ENCODE measurements around the gene BLVRB. TPM values are rescaled to one million over a fixed set of nuclear protein-coding genes. Genes with fewer than 3 reads are reported as not detected.

The BLVRB gene
- total and polyA plus RNA-seq, 2 of the 8 experiments (the other 6 are each of a cell fraction or from before 2014, with no cell fraction given), result 28.7 to 182 TPM

DNA sequence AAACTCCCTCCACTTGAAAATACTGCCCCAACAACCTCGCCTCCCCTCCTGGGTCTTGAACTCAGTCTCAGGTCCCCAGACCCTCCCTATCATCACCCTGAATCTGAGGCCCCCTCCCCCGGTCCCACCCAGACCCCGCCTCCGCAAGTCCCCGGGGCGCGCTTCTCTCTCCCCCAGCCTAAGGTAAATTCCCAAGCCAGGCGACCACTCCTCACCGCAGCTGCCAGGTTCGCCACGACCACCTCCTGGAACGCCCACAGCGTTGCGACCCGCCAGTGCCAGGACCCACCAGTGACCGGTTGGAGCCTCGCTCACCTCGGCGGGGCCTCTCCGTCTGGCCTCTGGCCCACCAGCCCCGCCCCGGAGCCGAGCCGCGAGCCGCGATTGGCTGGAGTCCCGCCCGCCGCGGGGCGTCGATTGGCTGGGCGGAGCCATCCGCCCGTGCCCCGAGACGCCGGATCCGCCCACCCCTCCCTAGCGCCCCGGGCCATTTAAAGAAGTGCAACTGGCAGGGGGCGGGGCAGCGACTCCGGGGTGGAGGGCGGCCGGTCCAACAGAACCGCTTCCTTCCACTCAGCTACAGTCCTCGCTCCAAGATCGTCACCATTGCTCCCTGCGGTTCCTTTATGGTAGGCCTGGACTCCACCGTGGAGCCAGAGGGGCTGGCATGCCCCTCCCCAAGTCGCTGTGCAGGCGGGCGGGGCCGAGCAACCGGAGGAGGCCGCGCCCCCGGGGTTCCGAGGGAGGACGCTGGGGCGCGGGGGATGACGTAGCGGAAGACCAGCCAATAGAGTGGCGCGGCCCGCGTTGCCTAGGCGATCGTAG is 21.3 kb downstream of the BLVRB start, which contains the start of gene SERTAD3 (continued):
- TF ChIP-seq, protein P1, sequence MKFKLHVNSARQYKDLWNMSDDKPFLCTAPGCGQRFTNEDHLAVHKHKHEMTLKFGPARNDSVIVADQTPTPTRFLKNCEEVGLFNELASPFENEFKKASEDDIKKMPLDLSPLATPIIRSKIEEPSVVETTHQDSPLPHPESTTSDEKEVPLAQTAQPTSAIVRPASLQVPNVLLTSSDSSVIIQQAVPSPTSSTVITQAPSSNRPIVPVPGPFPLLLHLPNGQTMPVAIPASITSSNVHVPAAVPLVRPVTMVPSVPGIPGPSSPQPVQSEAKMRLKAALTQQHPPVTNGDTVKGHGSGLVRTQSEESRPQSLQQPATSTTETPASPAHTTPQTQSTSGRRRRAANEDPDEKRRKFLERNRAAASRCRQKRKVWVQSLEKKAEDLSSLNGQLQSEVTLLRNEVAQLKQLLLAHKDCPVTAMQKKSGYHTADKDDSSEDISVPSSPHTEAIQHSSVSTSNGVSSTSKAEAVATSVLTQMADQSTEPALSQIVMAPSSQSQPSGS (IDR thresholded peaks at IDR 0.05; ENCODE audit: low read length), result no peak
- TF ChIP-seq GABPA (IDR thresholded peaks at IDR 0.05; ENCODE audit: borderline replicate concordance, insufficient read depth, low read length), result no peak
- TF ChIP-seq EP300 (IDR thresholded peaks at IDR 0.05; ENCODE audit: borderline replicate concordance in 1 of 2, low read depth in 2 of 2, low read length in 2 of 2), result no peak
- 0 out of 2 replicates have a peak, but pooled peaks have one; percentile 26 for TF ChIP-seq RBBP5 (IDR thresholded peaks at IDR 0.05; ENCODE audit: borderline replicate concordance, low read depth, low read length)
- TF ChIP-seq POLR2A (IDR thresholded peaks at IDR 0.05; ENCODE audit: control extremely low read depth in 1 of 2, low read depth in 2 of 2, low read length in 2 of 2), result peak; percentile 33 to 54
- TF ChIP-seq SAP30 (IDR thresholded peaks at IDR 0.05; ENCODE audit: insufficient read depth, insufficient replicate concordance, low read length), result no peak
- no peak; the same call in 1 of the 2 replicates for TF ChIP-seq SP4 (IDR thresholded peaks at IDR 0.05; ENCODE audit: low read length)
- no peak for TF ChIP-seq EGR1 (IDR thresholded peaks at IDR 0.05; ENCODE audit: borderline replicate concordance, low read depth, low read length)
- no peak for TF ChIP-seq YY1 (IDR thresholded peaks at IDR 0.05; ENCODE audit: low read depth, low read length)
- TF ChIP-seq RFX5 (IDR thresholded peaks at IDR 0.05; ENCODE audit: borderline replicate concordance, low read depth, low read length), result no peak
- no peak for TF ChIP-seq GTF2F1 (IDR thresholded peaks at IDR 0.05; ENCODE audit: borderline replicate concordance, low read depth, low read length)
- no peak for TF ChIP-seq SUZ12 (IDR thresholded peaks at IDR 0.05; ENCODE audit: low read length)
- no peak for TF ChIP-seq CEBPB (IDR thresholded peaks at IDR 0.05; ENCODE audit: low read depth, low read length)
- no peak for TF ChIP-seq SP2 (IDR thresholded peaks at IDR 0.05; ENCODE audit: low read length)
- TF ChIP-seq ZNF274 (IDR thresholded peaks at IDR 0.05; ENCODE audit: borderline replicate concordance, extremely low read depth, low read length), result no peak
- TF ChIP-seq POU5F1 (IDR thresholded peaks at IDR 0.05; ENCODE audit: low read depth, low read length), result no peak
- TF ChIP-seq, protein P2, sequence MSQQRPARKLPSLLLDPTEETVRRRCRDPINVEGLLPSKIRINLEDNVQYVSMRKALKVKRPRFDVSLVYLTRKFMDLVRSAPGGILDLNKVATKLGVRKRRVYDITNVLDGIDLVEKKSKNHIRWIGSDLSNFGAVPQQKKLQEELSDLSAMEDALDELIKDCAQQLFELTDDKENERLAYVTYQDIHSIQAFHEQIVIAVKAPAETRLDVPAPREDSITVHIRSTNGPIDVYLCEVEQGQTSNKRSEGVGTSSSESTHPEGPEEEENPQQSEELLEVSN (IDR thresholded peaks at IDR 0.05), result no peak
- TF ChIP-seq RAD21 (IDR thresholded peaks at IDR 0.05 in 1 of 2, conservative IDR thresholded peaks at IDR 0.05 in 1 of 2; ENCODE audit: low read depth in 2 of 2, low read length in 2 of 2), result no peak
- no peak for TF ChIP-seq HDAC6 (IDR thresholded peaks at IDR 0.05; ENCODE audit: low read depth, low read length)
- TF ChIP-seq CBX5 (IDR thresholded peaks at IDR 0.05; ENCODE audit: low read depth, low read length), result no peak
- TF ChIP-seq, protein P3, sequence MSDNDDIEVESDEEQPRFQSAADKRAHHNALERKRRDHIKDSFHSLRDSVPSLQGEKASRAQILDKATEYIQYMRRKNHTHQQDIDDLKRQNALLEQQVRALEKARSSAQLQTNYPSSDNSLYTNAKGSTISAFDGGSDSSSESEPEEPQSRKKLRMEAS (IDR thresholded peaks at IDR 0.05), result no peak

Measured in H1 (cell line).